DND-41 (cell line): ENCODE results near the gene GOLGA1.

Source experiments
- EZH2 ChIP-seq: IDR thresholded peaks from 3 replicates; pipeline ENCODE4 v1.6.1; 2012; ENCODE audit warnings: borderline replicate concordance, low read depth, mild to moderate bottlenecking, moderate library complexity, low read length, inconsistent platforms; ENCODE audit not compliant: severe bottlenecking
- TF ChIP-seq, protein P1 (sequence below): IDR thresholded peaks from 2 replicates; pipeline ENCODE4 v1.5.1; 2012; ENCODE audit warnings: borderline replicate concordance, low read length, moderate library complexity, mild to moderate bottlenecking; ENCODE audit not compliant: poor library complexity, severe bottlenecking; ENCODE audit errors: extremely low read depth

DNA sequence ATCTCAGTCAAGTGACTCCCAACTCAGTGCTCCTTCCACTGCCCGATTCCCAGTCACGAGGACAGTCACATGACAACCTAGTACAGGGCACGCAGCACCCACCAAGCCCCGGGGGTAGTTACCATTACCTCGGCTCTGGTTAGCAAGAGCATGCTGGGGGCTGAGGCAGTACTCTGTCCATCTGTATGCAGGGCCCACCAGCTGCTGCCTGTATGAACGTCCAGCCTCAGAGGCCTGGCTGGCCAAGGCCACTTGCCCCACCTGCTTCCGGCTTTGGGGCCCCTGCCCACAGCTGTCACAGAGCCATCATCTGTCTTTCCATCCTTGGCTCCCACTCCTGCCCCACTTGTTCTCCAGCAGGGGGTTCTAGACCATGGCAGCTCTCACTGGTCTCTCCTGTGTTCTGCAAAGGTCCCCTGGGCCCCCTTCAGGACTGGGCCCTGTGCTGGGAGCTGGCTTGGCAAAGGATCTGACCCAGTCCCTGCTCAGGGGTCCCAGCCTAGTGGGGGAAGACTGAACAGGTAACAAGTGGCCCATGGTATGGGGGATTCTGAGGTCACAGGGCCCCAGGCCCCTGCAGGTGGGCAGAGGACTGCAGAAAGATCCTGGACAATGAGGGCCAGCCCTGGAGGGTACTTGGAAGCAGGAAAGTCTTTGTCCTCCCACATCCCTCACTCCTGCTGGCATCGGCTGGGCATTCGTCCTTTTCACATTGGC, 82.4 kb downstream of the GOLGA1 start:
- TF ChIP-seq, protein P1, sequence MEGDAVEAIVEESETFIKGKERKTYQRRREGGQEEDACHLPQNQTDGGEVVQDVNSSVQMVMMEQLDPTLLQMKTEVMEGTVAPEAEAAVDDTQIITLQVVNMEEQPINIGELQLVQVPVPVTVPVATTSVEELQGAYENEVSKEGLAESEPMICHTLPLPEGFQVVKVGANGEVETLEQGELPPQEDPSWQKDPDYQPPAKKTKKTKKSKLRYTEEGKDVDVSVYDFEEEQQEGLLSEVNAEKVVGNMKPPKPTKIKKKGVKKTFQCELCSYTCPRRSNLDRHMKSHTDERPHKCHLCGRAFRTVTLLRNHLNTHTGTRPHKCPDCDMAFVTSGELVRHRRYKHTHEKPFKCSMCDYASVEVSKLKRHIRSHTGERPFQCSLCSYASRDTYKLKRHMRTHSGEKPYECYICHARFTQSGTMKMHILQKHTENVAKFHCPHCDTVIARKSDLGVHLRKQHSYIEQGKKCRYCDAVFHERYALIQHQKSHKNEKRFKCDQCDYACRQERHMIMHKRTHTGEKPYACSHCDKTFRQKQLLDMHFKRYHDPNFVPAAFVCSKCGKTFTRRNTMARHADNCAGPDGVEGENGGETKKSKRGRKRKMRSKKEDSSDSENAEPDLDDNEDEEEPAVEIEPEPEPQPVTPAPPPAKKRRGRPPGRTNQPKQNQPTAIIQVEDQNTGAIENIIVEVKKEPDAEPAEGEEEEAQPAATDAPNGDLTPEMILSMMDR, result no peak
- TF ChIP-seq EZH2, result no peak
